Measurements from ENCODE around the gene GCDH.
"Not testable (repeated sequence)": the region's sequence is repeated elsewhere in the genome, so short reads cannot be mapped to it uniquely, and the experiment has no call there.

Gene GCDH

DNA sequence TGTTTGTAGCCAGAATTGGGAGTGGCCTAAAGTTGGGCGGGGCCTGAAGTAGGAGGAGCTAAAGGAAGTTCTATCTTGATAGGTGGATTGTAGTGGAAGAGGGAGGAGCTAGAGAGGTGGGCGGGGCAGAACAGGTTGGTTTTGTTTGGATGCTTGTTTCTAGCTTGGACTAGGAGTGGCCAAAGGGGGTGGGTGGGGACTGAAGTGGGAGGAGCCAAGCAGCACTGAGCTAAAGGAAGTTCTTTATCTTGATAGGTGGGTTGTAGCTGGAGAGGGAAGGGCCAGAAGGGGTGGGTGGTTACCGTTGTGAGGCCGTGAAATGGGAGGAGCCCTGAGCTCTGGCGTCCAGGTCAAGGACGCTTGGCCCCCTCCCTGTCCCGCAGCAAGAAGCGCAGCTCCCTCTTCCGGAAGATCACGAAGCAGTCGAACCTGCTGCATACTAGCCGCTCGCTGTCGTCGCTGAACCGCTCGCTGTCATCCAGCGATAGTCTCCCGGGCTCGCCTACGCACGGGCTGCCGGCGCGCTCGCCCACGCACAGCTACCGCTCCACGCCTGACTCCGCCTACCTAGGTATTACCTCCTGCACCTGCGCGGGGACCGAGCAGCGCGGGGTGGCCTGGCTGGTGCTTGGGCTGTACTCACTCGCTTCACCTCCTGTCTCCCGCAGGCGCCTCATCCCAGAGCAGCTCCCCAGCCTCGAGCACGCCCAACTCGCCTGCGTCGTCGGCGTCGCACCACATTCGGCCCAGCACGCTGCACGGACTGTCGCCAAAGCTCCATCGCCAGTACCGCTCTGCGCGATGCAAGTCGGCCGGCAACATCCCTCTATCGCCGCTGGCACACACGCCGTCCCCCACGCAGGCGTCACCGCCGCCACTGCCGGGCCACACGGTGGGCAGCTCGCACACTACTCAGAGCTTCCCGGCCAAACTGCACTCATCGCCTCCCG lies 17.7 kb upstream of the GCDH start:
- peak; percentile 65 for DNase-seq

DNA sequence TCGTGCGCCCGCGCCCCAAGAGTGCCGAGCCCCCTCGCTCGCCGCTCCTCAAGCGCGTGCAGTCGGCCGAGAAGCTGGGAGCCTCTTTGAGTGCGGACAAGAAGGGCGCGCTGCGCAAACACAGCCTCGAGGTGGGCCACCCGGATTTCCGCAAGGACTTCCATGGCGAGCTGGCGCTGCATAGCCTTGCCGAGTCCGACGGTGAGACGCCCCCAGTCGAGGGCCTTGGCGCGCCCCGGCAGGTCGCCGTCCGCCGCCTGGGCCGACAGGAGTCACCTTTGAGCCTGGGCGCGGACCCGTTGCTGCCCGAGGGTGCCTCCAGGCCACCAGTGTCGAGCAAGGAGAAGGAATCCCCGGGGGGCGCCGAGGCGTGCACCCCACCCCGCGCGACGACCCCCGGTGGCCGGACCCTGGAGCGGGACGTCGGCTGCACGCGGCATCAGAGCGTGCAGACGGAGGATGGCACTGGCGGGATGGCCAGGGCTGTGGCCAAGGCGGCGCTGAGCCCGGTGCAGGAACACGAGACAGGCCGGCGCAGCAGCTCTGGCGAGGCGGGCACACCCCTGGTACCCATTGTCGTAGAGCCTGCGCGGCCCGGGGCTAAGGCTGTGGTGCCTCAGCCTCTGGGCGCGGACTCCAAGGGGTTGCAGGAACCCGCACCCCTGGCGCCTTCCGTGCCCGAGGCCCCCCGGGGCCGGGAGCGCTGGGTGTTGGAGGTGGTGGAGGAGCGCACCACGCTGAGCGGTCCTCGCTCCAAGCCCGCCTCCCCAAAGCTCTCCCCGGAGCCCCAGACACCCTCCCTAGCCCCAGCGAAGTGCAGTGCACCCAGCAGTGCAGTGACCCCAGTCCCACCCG lies 16.8 kb upstream of the GCDH start:
- no peak for DNase-seq

DNA sequence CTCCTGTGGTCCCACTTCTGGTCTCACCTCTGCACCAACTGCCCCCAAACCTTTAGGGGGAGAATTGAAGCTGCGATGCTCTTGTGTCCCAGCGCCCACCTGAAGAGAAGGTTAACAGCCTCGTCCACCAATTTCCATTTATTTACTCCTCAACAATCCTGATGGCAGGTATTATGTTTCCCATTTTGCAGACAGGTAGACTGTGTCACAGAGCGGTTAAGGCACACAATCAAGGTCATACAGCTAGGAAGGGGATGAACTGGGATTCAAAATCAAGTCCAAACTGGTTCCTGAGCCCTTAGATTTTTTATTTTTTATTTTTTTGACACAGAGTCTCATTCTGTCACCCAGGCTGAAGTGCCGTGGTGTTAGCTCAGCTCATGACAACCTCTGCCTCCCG lies 15.9 kb upstream of the GCDH start:
- no peak for DNase-seq

DNA sequence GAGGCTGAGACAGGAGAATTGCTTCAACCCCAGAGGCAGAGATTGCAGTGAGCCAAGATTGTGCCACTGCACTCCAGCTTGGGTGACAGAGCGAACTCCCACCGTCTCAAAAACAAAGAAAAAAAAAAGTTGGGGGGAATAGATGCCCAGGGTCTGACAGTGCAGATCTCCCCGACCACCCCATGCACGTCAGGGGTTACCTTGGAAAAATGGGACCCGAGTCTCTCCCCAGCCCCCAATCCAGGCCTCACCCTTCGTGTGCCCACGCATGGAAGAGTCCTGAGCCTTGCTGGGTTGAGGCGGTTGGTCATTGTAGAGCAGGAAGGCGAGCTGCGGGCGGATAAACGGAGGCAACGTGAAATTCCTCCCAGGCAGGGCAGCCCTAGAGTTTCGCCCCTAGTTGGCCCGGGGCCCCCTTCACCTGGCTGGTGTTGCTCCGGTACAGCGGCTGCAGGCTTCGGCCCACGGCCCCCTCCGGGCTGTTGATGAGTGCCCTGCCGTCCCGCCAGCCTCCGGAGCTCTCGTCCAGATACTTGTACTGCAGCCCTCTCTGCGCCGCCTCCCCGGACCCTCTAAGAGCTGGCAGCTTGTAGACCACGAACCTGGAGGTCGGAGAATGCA lies 10.3 kb upstream of the GCDH start:
- no peak for DNase-seq

DNA sequence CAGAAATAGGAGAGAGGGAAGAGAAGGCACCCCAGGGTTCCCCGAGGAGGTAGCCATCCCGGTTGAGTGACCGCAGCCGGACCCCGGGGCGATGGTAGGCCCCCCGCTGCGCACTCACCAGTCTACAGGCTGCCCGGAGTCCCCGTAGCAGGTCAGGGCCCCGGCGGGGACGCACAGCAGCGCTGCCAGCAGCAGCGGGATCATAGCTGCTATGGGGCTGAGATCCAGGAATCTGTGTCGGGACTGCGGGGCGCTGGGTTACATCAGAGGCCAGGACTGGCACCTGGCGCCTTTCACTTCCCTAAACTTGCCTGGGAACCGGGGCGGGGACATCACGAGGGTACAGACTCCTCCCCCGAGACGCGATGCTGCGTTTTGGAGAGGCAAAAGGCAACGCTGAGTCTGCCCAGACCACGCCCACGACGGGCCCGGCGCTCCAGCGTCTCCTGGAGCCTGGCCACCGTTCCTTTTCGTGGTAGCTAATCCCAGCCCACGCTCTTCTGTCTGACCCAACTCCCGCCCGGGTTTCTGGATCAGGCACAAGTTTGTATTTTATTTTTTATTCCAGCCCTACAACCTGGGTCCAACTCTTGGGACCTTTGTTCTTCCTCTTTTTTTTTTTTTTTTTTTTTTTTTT lies 9.7 kb upstream of the GCDH start, which contains the start of gene DNASE2:
Gene DNASE2 (minus strand): TSS at position 278 of the 637 bp plus-strand sequence. CDS start 74 bp downstream, at position 204.
- peak; percentile 87 for DNase-seq

DNA sequence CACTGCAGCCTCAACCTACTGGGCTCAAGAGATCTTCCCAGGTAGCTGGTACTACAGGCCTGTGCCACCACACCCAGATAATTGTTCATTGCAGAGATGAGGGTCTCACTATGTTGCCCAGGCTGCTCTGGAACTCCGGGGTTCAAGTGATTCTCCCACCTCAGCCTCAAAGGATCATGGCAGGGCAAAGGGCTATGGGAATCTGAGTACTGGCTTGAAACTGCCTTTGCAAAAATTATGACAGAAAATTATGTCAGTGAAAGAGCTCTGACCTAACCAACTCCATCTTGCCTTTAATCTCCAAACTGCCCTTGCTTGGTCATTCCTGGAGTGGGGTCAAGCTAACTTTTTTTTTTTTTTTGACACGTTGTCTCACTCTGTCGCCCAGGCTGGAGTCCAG lies 8.4 kb upstream of the GCDH start:
- DNase-seq, result no peak

DNA sequence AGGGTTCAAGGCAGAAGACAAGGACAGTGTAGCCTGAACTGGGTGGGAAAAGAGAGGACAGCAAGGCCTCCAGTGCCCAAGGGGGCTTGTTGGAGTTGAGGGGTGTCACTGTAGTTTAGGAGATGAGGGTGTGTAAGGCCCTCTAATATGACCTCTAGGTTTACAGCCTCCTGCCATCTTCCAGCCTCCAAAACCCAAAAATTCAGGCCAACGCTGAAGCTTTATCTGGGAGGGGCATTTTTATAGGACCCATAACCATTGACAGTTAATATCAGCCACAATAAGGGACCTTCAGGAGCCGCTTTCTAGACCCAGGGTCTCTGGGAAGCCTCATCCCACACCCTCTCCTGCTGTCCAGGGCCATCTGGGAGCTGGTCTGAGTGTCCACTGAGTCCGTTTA lies 6.8 kb upstream of the GCDH start:
- DNase-seq, result no peak

DNA sequence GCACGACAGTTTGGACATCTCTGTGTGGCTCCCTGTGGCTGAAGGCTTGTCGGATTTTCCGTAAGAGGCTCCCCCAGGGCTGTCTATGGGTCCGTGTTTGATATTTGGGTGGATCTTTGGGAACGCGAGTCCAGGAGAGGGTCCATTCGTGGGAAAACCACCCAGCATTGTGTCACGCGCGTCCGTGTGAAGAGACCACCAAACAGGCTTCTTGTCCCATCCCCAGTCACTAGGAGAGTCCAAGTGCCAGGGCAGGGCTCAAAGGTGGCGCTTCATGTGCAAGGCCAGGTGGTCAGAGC lies 6.4 kb upstream of the GCDH start:
- no peak for DNase-seq

DNA sequence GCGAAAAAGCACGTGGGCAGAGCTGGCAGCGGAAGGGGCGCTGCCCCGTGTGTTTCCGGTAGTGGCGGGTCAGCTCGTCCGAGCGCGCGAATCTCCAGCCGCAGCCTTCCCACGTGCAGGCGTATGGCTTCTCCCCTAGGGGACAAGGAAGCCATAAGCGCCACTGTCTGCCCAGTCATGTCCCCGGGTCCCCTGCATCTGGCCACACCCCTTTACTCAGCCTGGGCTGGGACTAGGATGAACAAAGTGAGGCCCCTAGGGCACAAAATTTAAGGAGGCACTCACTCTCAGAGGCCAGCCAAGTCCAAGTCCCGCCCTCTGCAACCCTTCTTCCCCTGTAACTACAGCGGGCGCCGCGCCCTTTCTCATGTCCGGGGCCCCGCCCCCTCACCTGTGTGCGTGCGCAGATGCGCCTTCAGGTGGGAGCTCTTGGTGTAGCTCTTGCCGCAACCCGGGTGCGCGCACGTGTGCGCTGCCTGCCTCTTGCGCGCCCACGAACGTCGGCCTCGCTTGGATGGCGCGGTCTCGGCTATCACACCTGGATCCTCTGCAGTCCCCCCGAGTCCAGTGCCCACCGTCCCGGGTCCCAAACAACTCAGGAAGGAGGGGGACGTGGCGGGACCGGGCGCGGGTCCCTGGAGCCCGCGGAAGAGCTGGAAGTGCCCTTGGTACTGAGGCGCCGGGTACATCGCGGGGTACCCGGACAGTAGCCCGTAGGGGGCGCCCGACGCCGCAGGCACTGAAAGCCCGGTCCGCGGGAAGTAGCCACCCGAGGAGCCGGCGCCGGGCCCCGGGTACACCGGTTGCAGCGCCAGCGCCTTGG lies 5.8 kb upstream of the GCDH start:
- DNase-seq, result peak; percentile 85

DNA sequence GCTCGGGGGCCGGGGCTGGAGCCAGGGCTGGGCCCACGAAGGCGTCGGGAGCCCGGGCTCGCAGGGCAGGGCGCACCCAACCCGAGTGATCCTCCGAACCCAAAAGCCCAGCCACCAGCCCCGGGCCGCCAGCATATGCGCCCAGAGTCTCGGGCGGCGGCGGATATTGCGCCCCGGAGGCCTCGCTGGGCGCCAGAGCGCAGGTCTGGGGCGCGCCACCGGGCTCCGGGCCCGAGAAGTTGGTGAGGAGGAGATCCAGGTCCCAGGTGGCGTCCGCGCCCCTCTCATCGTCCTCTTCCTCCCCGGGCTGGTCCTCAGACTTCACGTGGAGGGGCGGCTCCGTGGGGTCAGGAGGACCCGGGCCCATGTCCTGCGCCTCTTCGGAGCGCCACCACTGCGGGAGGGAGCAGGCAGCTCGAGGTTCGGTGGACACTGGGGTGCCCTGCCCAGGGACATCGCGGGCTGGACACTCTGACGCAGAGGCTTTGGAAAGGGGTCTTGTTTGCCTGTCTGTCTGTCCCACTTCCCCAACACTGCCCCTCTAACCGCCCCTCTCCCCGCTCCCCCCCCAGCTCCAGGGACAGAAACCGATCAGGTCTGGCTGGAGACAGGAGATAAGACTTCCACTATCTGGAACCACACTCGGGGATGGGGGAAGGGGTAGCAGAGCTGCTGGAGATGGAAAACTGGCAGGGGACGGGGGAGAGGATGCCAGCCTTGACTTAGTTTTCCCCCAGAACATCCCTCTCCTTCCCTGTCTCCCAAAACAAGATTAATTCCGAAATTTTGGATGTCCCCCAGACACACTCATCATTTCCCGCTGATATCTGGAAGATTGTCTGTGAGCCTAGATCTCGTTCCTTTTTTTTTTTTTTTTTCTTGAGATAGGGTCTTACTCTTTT lies 5.0 kb upstream of the GCDH start:
- no peak for DNase-seq

DNA sequence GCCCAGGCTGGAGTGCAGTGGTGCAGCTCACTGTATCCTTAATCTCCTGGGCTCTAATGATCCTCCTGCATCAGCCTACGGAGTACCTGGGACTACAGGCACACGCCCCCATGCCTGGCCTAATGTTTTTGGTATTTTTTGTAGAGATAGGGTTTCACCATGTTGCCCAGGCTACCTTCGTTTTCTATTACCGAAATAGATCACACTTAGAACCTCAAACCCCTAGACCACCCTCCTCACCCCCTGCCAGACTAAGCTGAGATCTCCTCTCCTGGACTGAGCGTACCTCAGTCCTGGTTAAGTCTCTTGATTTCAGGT lies 4.3 kb upstream of the GCDH start:
- no peak for DNase-seq

DNA sequence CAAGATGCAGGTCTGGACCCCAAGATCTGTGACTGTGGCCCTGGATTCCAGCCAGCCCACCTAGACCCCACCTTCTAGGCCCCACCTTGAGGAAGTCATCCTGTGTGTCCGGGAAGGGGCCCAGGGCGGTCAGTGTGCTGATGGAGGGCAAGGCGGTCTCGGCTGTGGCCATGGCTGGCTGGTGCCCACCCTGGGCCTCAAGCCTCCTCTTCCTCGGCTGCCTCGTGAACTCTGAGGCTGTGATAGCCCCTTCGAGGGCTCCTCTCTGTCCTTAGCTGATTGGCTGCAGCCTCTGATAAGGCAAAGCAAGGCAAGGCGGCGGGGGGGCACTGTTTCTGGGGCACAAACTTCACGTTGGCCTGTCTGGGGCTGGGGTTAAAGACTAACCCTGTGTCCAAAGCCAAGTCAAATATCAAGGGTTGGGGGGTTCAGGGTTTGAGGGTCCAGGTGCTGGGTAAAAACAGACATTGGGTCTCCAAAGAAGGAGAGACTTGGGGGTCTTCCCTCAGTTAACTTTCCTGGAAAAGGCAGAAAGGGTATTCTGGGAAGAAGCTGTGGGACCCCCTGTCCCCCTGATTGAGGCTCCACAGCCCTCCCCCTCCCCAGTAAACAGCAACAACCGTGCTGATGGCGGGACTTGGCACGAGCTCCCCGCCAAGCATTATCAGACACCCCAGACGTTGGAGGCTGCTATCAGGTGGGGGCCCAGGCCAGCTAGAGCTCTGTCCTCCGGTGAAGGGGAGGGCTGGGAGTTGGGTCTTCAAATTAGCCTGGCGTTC lies 3.8 kb upstream of the GCDH start, which contains the start of gene KLF1:
Gene KLF1 (minus strand): TSS at position 233 of the 779 bp plus-strand sequence. CDS start 61 bp downstream, at position 172.
- DNase-seq, result no peak

DNA sequence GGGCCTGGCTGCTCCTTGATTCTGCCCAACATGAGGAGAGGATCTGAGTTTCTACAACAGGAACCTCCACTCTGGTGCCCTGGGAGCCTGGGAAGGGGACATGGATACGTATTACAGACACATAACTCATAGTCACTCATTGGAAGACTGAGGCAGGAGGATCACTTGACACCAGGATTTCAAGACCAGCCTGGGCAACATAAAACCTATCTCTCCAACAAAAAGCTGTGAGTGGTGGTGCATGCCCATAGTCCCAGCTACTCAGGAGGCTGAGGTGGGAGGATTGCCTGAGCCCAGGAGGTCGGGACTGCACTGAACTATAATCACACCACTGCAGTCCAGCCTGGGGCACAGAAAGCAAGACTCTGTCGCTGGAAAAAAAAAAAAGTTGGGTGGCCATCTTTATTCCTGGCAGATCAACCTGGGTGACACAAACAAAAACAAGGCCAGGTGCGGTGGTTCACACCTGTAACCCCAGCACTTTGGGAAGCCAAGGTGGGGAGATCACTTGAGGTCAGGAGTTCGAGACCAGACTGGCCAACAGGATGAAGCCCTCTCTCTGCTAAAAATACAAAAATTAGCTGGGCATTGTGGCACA lies 2.9 kb upstream of the GCDH start:
- no peak for DNase-seq

DNA sequence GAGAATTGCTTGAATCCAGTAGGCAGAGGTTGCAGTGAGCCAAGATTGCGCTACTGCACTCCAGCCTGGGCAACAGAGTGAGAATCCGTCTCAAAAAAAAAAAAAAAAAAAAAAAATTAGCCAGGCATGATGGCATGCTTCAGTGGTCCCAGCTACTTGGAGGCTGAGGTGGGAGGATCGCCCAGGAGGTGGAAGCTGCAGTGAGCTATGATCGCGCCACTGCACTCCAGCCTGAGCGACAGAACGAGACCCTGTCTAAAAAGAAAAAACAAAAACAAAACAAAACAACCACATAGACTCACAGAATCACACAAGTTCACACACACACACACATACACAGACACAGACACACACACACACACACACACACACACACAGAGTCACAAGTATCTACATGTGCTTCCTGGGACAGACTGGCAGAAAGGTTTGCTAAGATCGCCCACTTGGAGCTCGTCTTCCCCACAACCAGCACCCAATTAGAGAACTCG lies 617 bp upstream of the GCDH start:
- not testable (repeated sequence) for DNase-seq

DNA sequence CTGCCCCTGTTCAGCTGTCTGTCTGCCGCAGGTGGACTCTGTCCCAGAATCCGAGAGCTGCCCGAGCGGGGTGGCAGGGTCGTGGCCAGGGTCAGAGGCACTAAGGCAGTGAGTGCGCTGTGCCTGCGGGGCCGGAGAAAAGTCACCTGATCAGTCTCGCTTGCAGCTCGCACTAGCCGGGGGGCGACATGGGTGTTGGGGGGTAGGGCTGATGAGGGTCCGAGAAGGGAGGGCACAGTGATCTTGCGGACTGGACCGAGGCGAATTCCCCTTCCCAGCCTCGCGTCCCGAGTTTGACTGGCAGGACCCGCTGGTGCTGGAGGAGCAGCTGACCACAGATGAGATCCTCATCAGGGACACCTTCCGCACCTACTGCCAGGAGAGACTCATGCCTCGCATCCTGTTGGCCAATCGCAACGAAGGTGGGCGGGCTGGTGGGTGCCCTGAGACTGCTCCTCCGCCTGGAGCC lies 627 bp downstream of the GCDH start:
- no peak for DNase-seq

DNA sequence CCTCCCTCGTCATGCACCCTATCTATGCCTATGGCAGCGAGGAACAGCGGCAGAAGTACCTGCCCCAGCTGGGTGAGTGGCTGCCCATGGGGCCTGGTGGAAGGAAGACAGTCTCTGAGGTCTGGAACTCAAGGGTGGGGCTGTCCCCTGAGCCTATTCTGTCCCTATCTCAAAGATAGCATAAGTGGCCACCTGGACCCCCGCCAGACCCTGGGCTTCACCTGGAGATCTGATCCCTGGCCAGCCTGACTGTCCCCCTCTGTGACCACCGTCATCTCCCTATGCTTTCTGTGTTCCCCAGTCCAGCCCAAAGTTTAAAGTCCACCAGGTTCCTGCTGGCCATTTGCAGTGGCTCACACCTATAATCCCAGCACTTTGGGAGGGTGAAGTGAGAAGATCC lies 2.6 kb downstream of the GCDH start:
- no peak for DNase-seq

DNA sequence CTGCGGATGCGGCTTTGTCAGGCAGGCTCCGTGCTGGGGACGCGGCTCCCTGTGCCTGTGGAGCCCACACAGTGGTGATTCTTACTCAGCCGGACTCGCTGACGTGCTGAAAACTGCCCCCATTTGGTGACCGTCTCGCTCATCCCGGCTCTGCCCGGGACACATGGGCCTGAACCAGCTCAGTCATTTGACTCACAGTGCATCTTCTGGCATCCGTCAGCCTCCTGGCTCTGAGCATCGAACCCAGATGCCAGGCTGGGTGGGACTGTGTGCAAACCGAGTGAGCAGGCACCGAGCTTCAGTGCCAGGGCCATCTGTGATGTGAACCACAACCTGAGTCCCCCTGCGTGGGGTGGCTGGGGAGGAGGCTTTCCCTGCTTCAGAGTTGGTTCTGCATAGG lies 5.5 kb downstream of the GCDH start:
- no peak for DNase-seq

DNA sequence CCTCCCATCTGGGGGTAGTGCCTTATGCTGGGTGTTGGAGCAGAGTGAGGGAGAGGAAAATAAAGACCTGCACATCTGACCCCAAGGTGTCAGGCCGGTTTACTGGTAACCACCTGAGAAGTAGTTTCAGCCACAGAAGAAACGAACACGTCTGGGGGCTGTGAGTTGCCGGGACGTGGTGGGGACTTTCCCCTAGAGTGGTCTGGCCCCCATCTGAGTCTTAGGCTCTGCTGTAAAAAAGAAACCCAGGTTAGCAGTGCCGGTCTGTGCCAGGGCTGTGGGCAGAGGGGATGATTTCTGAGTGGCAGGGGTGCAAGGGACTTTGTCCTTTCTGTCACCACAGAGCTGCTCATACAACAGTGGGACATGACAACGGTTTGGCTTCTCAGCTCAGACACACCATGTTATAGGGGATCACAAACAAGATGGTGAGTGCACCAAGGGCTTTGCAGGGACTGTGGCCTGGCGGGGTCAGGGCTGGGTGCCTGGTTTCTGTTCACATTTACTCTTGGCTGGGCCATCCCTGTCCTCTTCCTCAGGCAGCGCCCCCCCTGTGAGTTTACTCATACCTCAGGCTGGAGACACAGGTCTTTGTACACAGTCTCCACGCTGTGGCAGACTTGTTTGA lies 9.0 kb downstream of the GCDH start:
- DNase-seq, result no peak

DNA sequence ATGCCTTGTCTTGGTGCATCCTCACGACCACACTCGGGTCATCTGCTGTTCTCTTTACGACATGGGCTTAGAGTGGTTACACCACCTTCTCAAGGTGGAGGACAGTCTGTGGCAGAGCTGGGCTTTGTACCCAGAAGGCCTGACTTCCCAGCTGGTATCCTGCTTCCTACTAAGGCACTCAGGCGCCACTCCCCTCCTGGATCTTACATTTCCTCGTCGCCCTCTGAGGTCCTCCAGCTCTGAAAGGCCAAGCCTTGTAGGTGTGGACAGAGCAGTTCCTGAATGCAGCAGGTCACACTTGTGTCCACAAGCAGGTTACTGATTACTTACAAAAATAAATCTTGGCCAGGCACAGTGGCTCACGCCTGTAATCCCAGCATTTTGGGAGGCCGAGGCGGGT lies 16.2 kb downstream of the GCDH start:
- no peak for DNase-seq
